Gastrocnemius medialis (tissue), 4 donors: ENCODE data around the gene MYO19. TPM values are rescaled to one million over a fixed set of nuclear protein-coding genes. Genes with fewer than 3 reads are reported as not detected.

ENCODE experiments used
- ATAC-seq, 2 donors: fragments of 150-250 bp; one replicate each; pipeline ENCODE4 v1.9.1; 2016
- DNase-seq, 2 donors: peaks; one replicate each; pipeline ENCODE4 v3.0.0-alpha.2; 2019
- H3K27ac ChIP-seq, 4 donors: fragments of 200-600 bp; sonication (generic); 1 replicate in 1 of 4; 2 replicates in 3 of 4; pipeline ENCODE4 v1.5.1; 2016 to 2018; ENCODE audit warnings: mild to moderate bottlenecking in 2 of 4, moderate library complexity in 1 of 4
- H3K27me3 ChIP-seq, 3 donors: fragments of 200-600 bp; sonication (generic) in 2 of 3; 1 replicate in 1 of 3; 2 replicates in 2 of 3; pipeline versions ENCODE4 v1.5.1 to v1.6.0; 2016 to 2019; ENCODE audit warnings: mild to moderate bottlenecking in 1 of 3, moderate library complexity in 1 of 3
- H3K36me3 ChIP-seq, 2 donors: fragments of 200-600 bp; sonication (generic) in 1 of 2; one replicate each; pipeline ENCODE4 v1.5.1; 2017 to 2018
- H3K4me1 ChIP-seq, 2 donors: fragments of 200-600 bp; sonication (generic) in 1 of 2; one replicate each; pipeline ENCODE4 v1.5.1; 2016 to 2017; ENCODE audit warnings: mild to moderate bottlenecking in 2 of 2
- H3K4me3 ChIP-seq, 4 donors: fragments of 200-600 bp; sonication (generic) in 3 of 4; 1 replicate in 1 of 4; 2 replicates in 3 of 4; pipeline ENCODE4 v1.5.1; 2016 to 2019; ENCODE audit warnings: mild to moderate bottlenecking in 2 of 4
- H3K9me3 ChIP-seq, 3 donors: fragments of 200-600 bp; sonication (generic) in 2 of 3; 1 replicate in 1 of 3; 2 replicates in 2 of 3; pipeline ENCODE4 v1.5.1; 2016 to 2019
- POLR2A ChIP-seq, 2 donors: fragments of 450-650 bp; IDR thresholded peaks; one replicate each; pipeline ENCODE4 v1.6.1; 2017; ENCODE audit warnings: antibody characterized with exemption in 2 of 2, mild to moderate bottlenecking in 2 of 2, moderate library complexity in 2 of 2
- in situ Hi-C, 4 donors: fragments of 200-750 bp; cut with MboI; loops; one replicate each; pipeline versions ENCODE4 v1.15.0 to v1.8.0; 2017; ENCODE audit warnings: low sequenced_read_pairs in 4 of 4
- intact Hi-C: fragments of 100-400 bp; cut with DNase I; formaldehyde crosslinking; loops from one replicate; pipeline ENCODE4 v1.15.1; 2023; ENCODE audit warnings: low total_unique reads
- total RNA-seq, 4 donors: library from RNA; depleted of rRNA; stranded (reverse); fragments of >200 nt; gene quantifications; one replicate each; pipeline versions ENCODE4 v1.1.0 to v1.2.3, GENCODE V29; 2016
- TF ChIP-seq, protein P1 (sequence below), 5 experiments: fragments of 450-650 bp in 3 of 5; fragments of 200-600 bp in 2 of 5; sonication (generic) in 2 of 5; IDR thresholded peaks in 4 of 5; conservative IDR thresholded peaks in 1 of 5; 1 replicate in 4 of 5; 2 replicates in 1 of 5; pipeline ENCODE4 v1.5.1; 2016 to 2019; ENCODE audit warnings: antibody characterized with exemption in 5 of 5, mild to moderate bottlenecking in 3 of 5, moderate library complexity in 3 of 5

MYO19 gene
- total RNA-seq, 4 donors from 2014 or later, result 7.5 to 16.8 (median 13.2) TPM

- intact Hi-C loops (no loop called here), in situ Hi-C loops (no loop called here)
- Histone ChIP-seq H3K27me3 (no peaks in the 10 kb centered on the region), H3K4me3 (no peak overlapping the region), H3K4me1 (no peaks in the 10 kb centered on the region), H3K9me3 (no peaks in the 10 kb centered on the region), H3K36me3 (peaks cover 0 to 46% of the 10 kb centered on the region in 2 donors), H3K27ac (no peak overlapping the region)
- ATAC-seq (no peak), DNase-seq (no peak)
- no peak for TF ChIP-seq POLR2A (IDR thresholded peaks at IDR 0.05)
- TF ChIP-seq, protein P1, sequence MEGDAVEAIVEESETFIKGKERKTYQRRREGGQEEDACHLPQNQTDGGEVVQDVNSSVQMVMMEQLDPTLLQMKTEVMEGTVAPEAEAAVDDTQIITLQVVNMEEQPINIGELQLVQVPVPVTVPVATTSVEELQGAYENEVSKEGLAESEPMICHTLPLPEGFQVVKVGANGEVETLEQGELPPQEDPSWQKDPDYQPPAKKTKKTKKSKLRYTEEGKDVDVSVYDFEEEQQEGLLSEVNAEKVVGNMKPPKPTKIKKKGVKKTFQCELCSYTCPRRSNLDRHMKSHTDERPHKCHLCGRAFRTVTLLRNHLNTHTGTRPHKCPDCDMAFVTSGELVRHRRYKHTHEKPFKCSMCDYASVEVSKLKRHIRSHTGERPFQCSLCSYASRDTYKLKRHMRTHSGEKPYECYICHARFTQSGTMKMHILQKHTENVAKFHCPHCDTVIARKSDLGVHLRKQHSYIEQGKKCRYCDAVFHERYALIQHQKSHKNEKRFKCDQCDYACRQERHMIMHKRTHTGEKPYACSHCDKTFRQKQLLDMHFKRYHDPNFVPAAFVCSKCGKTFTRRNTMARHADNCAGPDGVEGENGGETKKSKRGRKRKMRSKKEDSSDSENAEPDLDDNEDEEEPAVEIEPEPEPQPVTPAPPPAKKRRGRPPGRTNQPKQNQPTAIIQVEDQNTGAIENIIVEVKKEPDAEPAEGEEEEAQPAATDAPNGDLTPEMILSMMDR (IDR thresholded peaks at IDR 0.05 in 4 of 5, conservative IDR thresholded peaks at IDR 0.05 in 1 of 5), result no peak
These were observed 11.6 kb downstream of the MYO19 start for GRCh38 chr17:36523113-36523512.

GRCh38 chr17:36515837-36516236 is 18.8 kb downstream of the MYO19 start:
- in situ Hi-C loops, result no loop called here
- no peak for DNase-seq
- intact Hi-C loops, result no loop called here
- H3K9me3 ChIP-seq, result no peaks in the 10 kb centered on the region
- H3K36me3 ChIP-seq, result peaks cover 0 to 16% of the 10 kb centered on the region in 2 donors
- H3K27ac ChIP-seq, result no peak overlapping the region
- no peak overlapping the region for H3K4me3 ChIP-seq
- no peaks in the 10 kb centered on the region for H3K27me3 ChIP-seq
- H3K4me1 ChIP-seq, result no peaks in the 10 kb centered on the region
- TF ChIP-seq POLR2A (IDR thresholded peaks at IDR 0.05), result no peak
- TF ChIP-seq, protein P1 (IDR thresholded peaks at IDR 0.05 in 4 of 5, conservative IDR thresholded peaks at IDR 0.05 in 1 of 5), result no peak
- ATAC-seq, result no peak

GRCh38 chr17:36514856-36515255 is 19.8 kb downstream of the MYO19 start:
- in situ Hi-C loops, result no loop called here

DNA sequence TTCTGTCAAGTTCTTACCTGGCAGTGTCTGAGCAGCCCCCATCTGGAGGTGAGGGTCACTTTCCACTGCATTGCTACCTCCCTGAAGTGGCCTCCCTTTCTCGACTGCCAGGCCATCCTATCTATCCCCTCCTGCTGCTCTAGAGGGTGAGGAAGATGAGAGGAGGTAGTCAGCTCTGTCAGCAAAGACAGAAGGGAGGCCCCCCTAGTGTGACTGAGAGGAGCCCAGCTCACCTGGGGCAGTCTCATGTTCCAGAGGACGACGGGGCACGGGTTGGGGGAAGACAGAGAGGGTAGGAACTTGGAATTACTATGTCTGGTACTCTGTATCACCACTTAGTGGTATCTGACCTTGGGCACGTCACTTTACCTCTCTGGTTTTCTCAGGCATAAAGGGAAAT is 22.0 kb downstream of the MYO19 start:
- H3K4me3 ChIP-seq, result no peak overlapping the region
- no peaks in the 10 kb centered on the region for H3K9me3 ChIP-seq
- H3K4me1 ChIP-seq, result no peaks in the 10 kb centered on the region
- no peaks in the 10 kb centered on the region for H3K27me3 ChIP-seq
- intact Hi-C loops (no loop called here), in situ Hi-C loops (no loop called here)
- DNase-seq (no peak), ATAC-seq (no peak)
- TF ChIP-seq POLR2A (IDR thresholded peaks at IDR 0.05), result no peak
- TF ChIP-seq, protein P1 (IDR thresholded peaks at IDR 0.05 in 4 of 5, conservative IDR thresholded peaks at IDR 0.05 in 1 of 5), result no peak
- peaks cover 0 to 24% of the 10 kb centered on the region in 2 donors for H3K36me3 ChIP-seq
- no peak overlapping the region for H3K27ac ChIP-seq

More at GRCh38 chr17:36514856-36515255, 19.8 kb downstream of the MYO19 start:
- TF ChIP-seq, protein P1 (IDR thresholded peaks at IDR 0.05 in 4 of 5, conservative IDR thresholded peaks at IDR 0.05 in 1 of 5), result no peak
- TF ChIP-seq POLR2A (IDR thresholded peaks at IDR 0.05), result no peak
- Histone ChIP-seq H3K27me3 (no peaks in the 10 kb centered on the region), H3K9me3 (no peaks in the 10 kb centered on the region), H3K4me3 (no peak overlapping the region), H3K4me1 (no peaks in the 10 kb centered on the region), H3K27ac (no peak overlapping the region), H3K36me3 (peaks cover 0 to 13% of the 10 kb centered on the region in 2 donors)
- no peak for DNase-seq
- intact Hi-C loops, result no loop called here
- no peak for ATAC-seq

DNA sequence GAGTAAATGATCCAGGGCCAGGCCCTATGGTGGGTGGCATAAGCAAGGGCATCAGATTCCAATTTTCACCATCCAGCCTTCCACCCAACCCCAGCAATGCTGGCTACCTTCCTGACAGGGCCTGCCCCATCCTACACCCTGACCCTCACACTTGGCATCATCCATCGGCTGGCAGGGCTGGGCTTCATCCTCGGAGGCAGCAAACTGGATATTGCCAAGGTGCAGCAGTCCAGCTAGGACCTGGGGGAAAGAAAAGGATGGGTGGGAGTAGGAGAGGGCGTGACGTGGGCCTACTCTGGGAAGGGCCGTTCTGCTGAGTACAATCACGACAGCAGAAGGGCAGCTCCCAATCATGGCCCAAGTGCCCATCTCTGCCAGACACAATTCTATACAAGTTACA is 23.5 kb downstream of the MYO19 start:
- H3K9me3 ChIP-seq, result no peaks in the 10 kb centered on the region
- H3K4me3 ChIP-seq, result no peak overlapping the region
- ATAC-seq, result no peak
- in situ Hi-C loops (no loop called here), intact Hi-C loops (no loop called here)
- no peak for TF ChIP-seq POLR2A (IDR thresholded peaks at IDR 0.05)
- TF ChIP-seq, protein P1 (IDR thresholded peaks at IDR 0.05 in 4 of 5, conservative IDR thresholded peaks at IDR 0.05 in 1 of 5), result no peak
- H3K27me3 ChIP-seq, result no peaks in the 10 kb centered on the region
- DNase-seq, result no peak
- no peaks in the 10 kb centered on the region for H3K4me1 ChIP-seq
- H3K27ac ChIP-seq, result no peak overlapping the region
- peaks cover 0 to 38% of the 10 kb centered on the region in 2 donors for H3K36me3 ChIP-seq
